KOPT-K1 (cell line): ENCODE measurements around the gene TMEM170A.

ENCODE experiments used
- H3K27ac ChIP-seq: fragments of 200-600 bp; sonication (generic); 2 replicates; pipeline ENCODE4 v1.5.1; 2016; ENCODE audit warnings: antibody characterized with exemption, mild to moderate bottlenecking, low read depth, low read length; ENCODE audit not compliant: poor library complexity, severe bottlenecking
- H3K36me3 ChIP-seq: fragments of 200-600 bp; sonication (generic); 2 replicates; pipeline ENCODE4 v1.5.1; 2017; ENCODE audit warnings: antibody characterized with exemption, mild to moderate bottlenecking, low read length, moderate library complexity; ENCODE audit not compliant: insufficient read depth
- H3K9me3 ChIP-seq: fragments of 200-600 bp; sonication (generic); 2 replicates; pipeline ENCODE4 v1.5.1; 2017; ENCODE audit warnings: antibody characterized with exemption, low read length, mild to moderate bottlenecking; ENCODE audit not compliant: insufficient read depth, poor library complexity, severe bottlenecking

TMEM170A gene

DNA sequence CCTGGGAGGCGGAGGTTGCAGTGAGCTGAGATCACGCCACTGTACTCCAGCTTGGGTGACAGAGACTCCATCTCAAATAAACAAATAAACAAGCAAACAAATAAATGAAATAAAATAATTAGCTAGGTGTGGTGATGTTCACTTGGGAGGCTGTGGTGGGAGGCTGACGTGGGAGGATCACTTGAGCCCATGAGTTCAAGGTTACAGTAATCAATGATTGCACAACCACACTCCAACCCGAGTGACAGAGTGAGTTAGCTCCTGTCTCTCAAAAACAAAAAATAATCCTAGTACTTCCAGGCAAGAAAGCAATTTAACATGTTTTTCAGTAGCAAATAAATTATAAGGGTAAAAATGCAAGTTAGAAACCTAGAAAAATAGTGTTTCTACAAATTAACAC, 57.5 kb downstream of the TMEM170A start:
- peaks cover 61% of the 10 kb centered on the region for H3K36me3 ChIP-seq
- no peak overlapping the region for H3K27ac ChIP-seq
- H3K9me3 ChIP-seq: no peaks in the 10 kb centered on the region

DNA sequence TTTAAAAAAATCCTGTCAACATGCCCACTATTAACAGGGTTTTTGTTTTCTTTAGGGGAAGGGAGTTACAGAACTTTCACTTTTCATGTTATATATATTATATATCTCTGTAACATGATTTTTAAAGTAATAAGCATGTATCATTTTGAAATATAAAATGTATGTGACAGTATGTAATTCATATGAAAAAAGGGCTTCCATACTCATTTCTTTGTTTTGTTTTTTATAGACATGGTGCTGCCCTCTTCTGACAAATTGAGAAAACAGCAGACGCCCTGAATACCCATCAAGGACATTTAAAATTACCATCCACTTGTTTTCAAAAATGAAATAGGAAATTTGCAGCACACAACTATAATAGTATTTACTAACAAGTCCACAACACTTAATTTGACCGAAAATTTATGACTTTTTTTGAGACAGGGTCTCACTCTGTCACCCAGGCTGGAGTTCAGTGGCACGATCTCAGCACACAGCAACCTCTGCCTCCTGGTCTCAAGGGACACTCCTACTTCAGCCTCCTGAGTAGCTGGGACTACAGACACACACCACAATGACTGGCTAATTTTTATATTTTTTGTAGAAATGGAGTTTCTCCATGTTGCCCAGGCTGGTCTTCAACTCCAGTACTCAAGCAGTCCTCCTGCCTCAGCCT, 61.5 kb downstream of the TMEM170A start:
- Histone ChIP-seq H3K36me3 (peaks cover 39% of the 10 kb centered on the region), H3K9me3 (no peaks in the 10 kb centered on the region), H3K27ac (no peak overlapping the region)

DNA sequence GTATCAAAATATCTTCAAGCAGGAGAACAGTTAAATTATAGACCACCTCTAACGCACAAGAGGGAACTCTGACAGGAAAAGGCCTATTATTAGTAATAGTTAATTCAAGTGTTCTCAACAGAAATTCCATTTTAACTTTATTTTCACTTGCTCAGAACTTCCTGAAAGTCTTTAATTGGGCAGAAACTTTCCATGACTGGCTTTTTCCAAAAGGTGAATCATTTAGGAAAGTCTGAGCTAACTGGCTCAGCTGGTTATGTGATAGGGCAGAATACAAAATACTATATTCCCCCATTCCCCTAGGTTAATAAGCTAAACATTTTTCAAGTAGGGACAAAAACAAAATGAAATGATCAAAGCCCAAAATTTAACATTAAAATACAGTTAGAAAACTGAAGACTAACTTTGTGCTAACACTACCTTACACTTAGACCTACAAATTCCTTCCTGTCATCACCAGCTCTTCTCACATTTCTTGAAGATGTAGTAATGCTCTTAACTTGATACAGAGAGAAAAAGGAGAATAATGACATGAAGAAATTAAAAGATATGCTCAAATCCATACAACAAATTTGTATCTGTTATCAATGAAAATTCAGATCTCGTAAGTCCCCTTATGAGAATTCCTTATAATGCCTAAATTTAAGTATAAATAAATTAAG, 62.2 kb downstream of the TMEM170A start:
- no peak overlapping the region for H3K27ac ChIP-seq
- no peaks in the 10 kb centered on the region for H3K9me3 ChIP-seq
- H3K36me3 ChIP-seq: peaks cover 35% of the 10 kb centered on the region

DNA sequence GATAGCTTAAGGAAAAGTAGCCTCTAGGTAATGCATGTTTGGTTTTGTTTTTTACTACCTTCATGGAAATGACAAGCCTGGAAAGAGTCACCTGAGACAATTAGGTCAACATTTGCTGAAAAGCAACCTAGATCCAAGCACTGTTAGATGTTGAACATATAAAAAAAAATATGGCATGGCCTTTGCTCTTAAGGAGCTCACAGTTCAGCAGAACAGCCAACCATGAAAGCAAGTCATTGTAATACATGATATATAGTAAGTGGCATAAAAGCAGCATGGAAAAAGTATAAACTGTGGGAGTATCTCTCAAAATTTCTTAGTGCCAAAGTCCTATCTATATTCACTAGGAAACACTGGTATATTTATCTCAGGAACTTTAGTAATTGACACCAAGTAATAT, 62.8 kb downstream of the TMEM170A start:
- peaks cover 29% of the 10 kb centered on the region for H3K36me3 ChIP-seq
- H3K9me3 ChIP-seq: no peaks in the 10 kb centered on the region
- H3K27ac ChIP-seq: no peak overlapping the region

DNA sequence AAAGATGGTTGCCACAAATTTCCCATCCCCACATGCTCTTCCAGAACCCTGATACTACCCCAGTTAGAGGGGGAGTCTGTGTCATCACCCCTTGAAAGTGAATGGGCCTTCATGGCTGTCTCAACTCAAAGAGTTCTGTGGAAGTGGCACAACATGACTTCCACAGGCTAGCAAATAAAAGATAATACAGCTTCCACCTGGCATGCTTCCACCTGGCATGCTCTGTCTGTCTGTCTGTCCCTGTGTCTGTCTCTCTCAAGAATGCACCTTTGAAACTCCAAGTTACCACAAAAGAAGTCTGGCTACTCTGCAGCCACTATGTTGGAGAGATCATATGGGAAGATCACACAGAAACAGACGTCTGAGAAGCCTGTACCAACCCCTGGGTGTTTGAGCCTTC, 66.2 kb downstream of the TMEM170A start:
- Histone ChIP-seq H3K27ac (no peak overlapping the region), H3K9me3 (no peaks in the 10 kb centered on the region), H3K36me3 (peaks cover 26% of the 10 kb centered on the region)

DNA sequence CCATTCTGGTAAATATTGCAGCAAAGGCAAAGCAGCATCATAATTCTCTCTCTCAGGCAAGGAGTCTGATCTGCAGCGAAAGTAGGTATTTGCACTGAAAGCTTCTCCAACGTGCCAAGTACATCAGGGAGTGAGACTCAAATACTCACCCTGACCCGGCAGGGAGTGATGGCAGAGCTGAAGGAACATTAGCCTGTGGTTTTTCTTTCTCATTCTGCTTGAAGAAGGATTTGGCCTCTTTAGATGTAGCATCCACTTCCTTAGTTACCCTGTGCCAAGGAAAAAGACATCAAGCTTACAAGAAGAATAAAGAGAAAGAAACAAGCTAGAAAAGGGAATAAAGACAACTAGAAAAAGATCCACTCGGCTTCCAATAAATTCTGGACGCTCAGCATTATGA, 69.5 kb downstream of the TMEM170A start:
- no peaks in the 10 kb centered on the region for H3K9me3 ChIP-seq

More for the DNA sequence above, 69.5 kb downstream of the TMEM170A start:
- H3K36me3 ChIP-seq: peaks cover 48% of the 10 kb centered on the region
- no peak overlapping the region for H3K27ac ChIP-seq
